K562 (cell line): ENCODE measurements around the gene GPHN. TPM values are rescaled to one million over a fixed set of nuclear protein-coding genes. Genes with fewer than 3 reads are reported as not detected.

Source experiments
- ATAC-seq: fragments of 200-7000 bp; cut with Tn5 transposase; 3 replicates; pipeline ENCODE4 v1.9.1; 2020; ENCODE audit warnings: moderate library complexity
- BruUV-seq: library from RNA; stranded (reverse); fragments of 400-500 nt; replicated peaks from 2 replicates; lab custom pipeline; 2021; lab: Mats Ljungman, UMichigan
- CTCF ChIA-PET: fragments of 300-600 bp; formaldehyde crosslinking; extraction: SDS; loops from one replicate; lab custom pipeline; 2021; ENCODE audit warnings: low intra/inter-chr PET ratio; lab: Yijun Ruan, JAX
- POLR2A ChIA-PET: fragments of 300-600, 350-650 bp; sonication (Branson Sonifier 250); formaldehyde crosslinking; extraction: SDS; loops from one replicate; lab custom pipeline; 2021; ENCODE audit warnings: antibody characterized with exemption, inconsistent platforms; lab: Yijun Ruan, JAX
- DNase-seq, 4 experiments: peaks; one replicate each; pipeline versions ENCODE4 v3.0.0 to v3.0.0-alpha.2; 2011 to 2018; ENCODE audit warnings: low spot score in 3 of 4, mixed read lengths in 3 of 4; ENCODE audit errors: extremely low read depth in 1 of 4
- FAIRE-seq: peaks from 2 replicates; lab custom pipeline; 2011; peaks lifted over from hg19 to GRCh38; lab: Jason Lieb, UNC
- H2AFZ ChIP-seq: 2 replicates; pipeline ENCODE4 v1.6.0; 2011; ENCODE audit warnings: low read depth, low read length, control low read depth, inconsistent platforms
- H3K27ac ChIP-seq: fragments of 200-600 bp; 3 replicates; pipeline ENCODE4 v1.8.0; 2011; ENCODE audit warnings: low read depth, mild to moderate bottlenecking, control low read depth, inconsistent platforms, low read length, moderate library complexity, mixed read lengths; ENCODE audit errors: extremely low read depth
- H3K27me3 ChIP-seq, 2 experiments: fragments of 300-600 bp in 1 of 2; 2 replicates in 1 of 2; 3 replicates in 1 of 2; pipeline versions ENCODE4 v1.6.0 to v1.8.0; 2011; ENCODE audit warnings: inconsistent platforms in 2 of 2, low read length in 2 of 2, mild to moderate bottlenecking in 1 of 2, mixed read lengths in 1 of 2, moderate library complexity in 1 of 2; ENCODE audit not compliant: control insufficient read depth in 2 of 2, insufficient read depth in 2 of 2
- H3K36me3 ChIP-seq: fragments of 300-600 bp; 3 replicates; pipeline ENCODE4 v1.8.0; 2011; ENCODE audit warnings: mild to moderate bottlenecking, low read length, inconsistent platforms; ENCODE audit not compliant: control insufficient read depth, insufficient read depth
- H3K4me1 ChIP-seq, 2 experiments: fragments of 200-600 bp in 1 of 2; replicated peaks in 1 of 2; 2 replicates in 1 of 2; 3 replicates in 1 of 2; pipeline versions ENCODE4 v1.5.1 to v1.8.0; 2011; ENCODE audit warnings: inconsistent platforms in 2 of 2, low read length in 2 of 2, mild to moderate bottlenecking in 1 of 2, mixed read lengths in 1 of 2, moderate library complexity in 1 of 2; ENCODE audit not compliant: control insufficient read depth in 2 of 2, insufficient read depth in 2 of 2
- H3K4me2 ChIP-seq: 2 replicates; pipeline ENCODE4 v1.6.1; 2011; ENCODE audit warnings: low read length, control low read depth, inconsistent platforms, mixed read lengths; ENCODE audit not compliant: insufficient read depth
- H3K4me3 ChIP-seq: fragments of 200-600 bp; sonication (generic), shearing (Covaris generic); 2 replicates; pipeline ENCODE4 v1.5.1; 2016; ENCODE audit warnings: control low read depth, inconsistent platforms
- H3K79me2 ChIP-seq: fragments of 200-600 bp; 3 replicates; pipeline ENCODE4 v1.8.0; 2011; ENCODE audit warnings: low read length, inconsistent platforms; ENCODE audit not compliant: control insufficient read depth, insufficient read depth
- H3K9ac ChIP-seq, 2 experiments: 2 replicates each; pipeline versions ENCODE4 v1.6.0 to v1.6.1; 2011; ENCODE audit warnings: low read depth in 2 of 2, low read length in 2 of 2, control low read depth in 1 of 2, inconsistent platforms in 1 of 2, mild to moderate bottlenecking in 1 of 2, mixed read lengths in 1 of 2; ENCODE audit not compliant: insufficient read depth in 1 of 2
- H3K9me1 ChIP-seq: one replicate; pipeline ENCODE4 v1.6.0; 2011; ENCODE audit warnings: inconsistent platforms, mild to moderate bottlenecking, low read length, moderate library complexity; ENCODE audit not compliant: control insufficient read depth, insufficient read depth
- H3K9me3 ChIP-seq: replicated peaks from 2 replicates; pipeline ENCODE4 v1.5.1; 2011; ENCODE audit warnings: low read depth, low read length, inconsistent platforms; ENCODE audit not compliant: control insufficient read depth, insufficient read depth
- H4K20me1 ChIP-seq: replicated peaks from 2 replicates; pipeline ENCODE4 v1.6.1; 2011; ENCODE audit warnings: low read length, inconsistent platforms, mixed read lengths; ENCODE audit not compliant: control insufficient read depth, insufficient read depth
- CEBPZ ChIP-seq: fragments of 150-350 bp; IDR thresholded peaks from 2 replicates; pipeline ENCODE4 v1.6.1; 2014; ENCODE audit warnings: low read depth, mild to moderate bottlenecking, low read length, borderline replicate concordance
- GTF3C2 ChIP-seq: IDR thresholded peaks from 3 replicates; pipeline ENCODE4 v1.6.1; 2011; ENCODE audit warnings: borderline replicate concordance, mild to moderate bottlenecking, moderate library complexity; ENCODE audit not compliant: insufficient read length; ENCODE audit errors: extremely low read depth
- MCM3 ChIP-seq: fragments of 450-650 bp; IDR thresholded peaks from 2 replicates; pipeline ENCODE4 v1.6.1; 2016
- RHOXF2B ChIP-seq: fragments of 250-450 bp; sonication (Bioruptor Pico); conservative IDR thresholded peaks from 2 replicates; pipeline ENCODE4 v1.5.1; 2021
- SMAD4 ChIP-seq: fragments of 250-450 bp; sonication (Bioruptor Pico); conservative IDR thresholded peaks from 2 replicates; pipeline ENCODE4 v1.8.0; 2021; ENCODE audit warnings: inconsistent platforms, mild to moderate bottlenecking, moderate library complexity
- SNRNP70 ChIP-seq: fragments of 200-400 bp; formaldehyde crosslinking; optimal IDR thresholded peaks from 2 replicates; pipeline ENCODE3; 2017; ENCODE audit warnings: low read depth, low read length
- U2AF2 ChIP-seq: fragments of 200-400 bp; formaldehyde crosslinking; optimal IDR thresholded peaks from 2 replicates; pipeline ENCODE3; 2017; ENCODE audit warnings: low read depth, mild to moderate bottlenecking, low read length
- WGBS: fragments of 100-300 bp; shearing (Covaris generic); methylation state at CpG from one replicate; pipeline ENCODE4 v1.1.6; 2016; ENCODE audit warnings: low coverage, mixed read lengths; ENCODE audit not compliant: insufficient coverage; ENCODE audit errors: missing lambda C conversion rate; 5-methylcytosine and 5-hydroxymethylcytosine counted together
- in situ Hi-C: fragments of 300-500 bp; cut with MboI; formaldehyde crosslinking; loops from 4 replicates; pipeline ENCODE4 v1.15.0; 2018; ENCODE audit warnings: inconsistent platforms, mixed read lengths
- intact Hi-C: fragments of 100-400 bp; cut with micrococcal nuclease; formaldehyde crosslinking; loops from 2 replicates; pipeline ENCODE4 v1.14.2; 2022
- polyA plus RNA-seq, 8 experiments: library from polyadenylated mRNA; depleted of rRNA in 4 of 8; stranded (reverse) in 5 of 8; unstranded in 3 of 8; fragments of >200 nt; fragmentation: Nextera tagmentation in 2 of 8; fragmentation: Illumina TruSeq in 1 of 8; extraction: Ambion mirVana in 2 of 8; extraction: Trizol in 1 of 8; gene quantifications; 2 replicates each; pipeline versions ENCODE4 v1.2.1 to v1.2.3, GENCODE V29; 2011 to 2014; ENCODE audit warnings: inconsistent platforms in 1 of 8, missing spikeins in 1 of 8
- total RNA-seq, 7 experiments: library from RNA; depleted of rRNA in 6 of 7; stranded (reverse); fragments of >200 nt in 6 of 7; fragmentation: Illumina TruSeq in 2 of 7; extraction: Trizol in 2 of 7; gene quantifications; 2 replicates each; pipeline versions ENCODE4 v1.2.1 to v1.2.3, GENCODE V29; 2011 to 2021; ENCODE audit warnings: low replicate concordance in 1 of 7
- TF ChIP-seq, protein P1 (sequence below), 2 experiments: fragments of 450-650 bp; formaldehyde crosslinking in 1 of 2; IDR thresholded peaks; 2 replicates each; pipeline versions ENCODE4 v1.4.0 to v1.6.1; 2014 to 2020; ENCODE audit warnings: mild to moderate bottlenecking in 2 of 2, borderline replicate concordance in 1 of 2, low read depth in 1 of 2

Gene GPHN
- total and polyA plus RNA-seq, 9 of the 15 experiments (the other 6 are each of a cell fraction or from before 2014, with no cell fraction given), result 5.9 to 16.0 (median 11.4) TPM

- Histone ChIP-seq H3K9ac (no peak overlapping the region), H3K9me1 (no peaks in the 10 kb centered on the region), H4K20me1 (no peaks in the 10 kb centered on the region), H2AFZ (no peak overlapping the region), H3K27ac (no peak overlapping the region), H3K79me2 (no peaks in the 10 kb centered on the region), H3K4me3 (no peak overlapping the region), H3K4me1 (no peaks in the 10 kb centered on the region), H3K27me3 (no peaks in the 10 kb centered on the region), H3K36me3 (no peaks in the 10 kb centered on the region), H3K9me3 (no peaks in the 10 kb centered on the region), H3K4me2 (no peak overlapping the region)
- in situ Hi-C loops, result no loop called here
- no peak for ATAC-seq
- intact Hi-C loops, result no loop called here
- POLR2A ChIA-PET, result no interaction called here
- BruUV-seq, result no TSS peak
- CTCF ChIA-PET, result no interaction called here
- DNase-seq, result no peak
- WGBS, result 25% methylated on average over 1 of the region's 2 CpGs
- FAIRE-seq, result no peak
- TF ChIP-seq SNRNP70, result no peak
- TF ChIP-seq CEBPZ, result no peak
- TF ChIP-seq MCM3, result no peak
- TF ChIP-seq, protein P1, sequence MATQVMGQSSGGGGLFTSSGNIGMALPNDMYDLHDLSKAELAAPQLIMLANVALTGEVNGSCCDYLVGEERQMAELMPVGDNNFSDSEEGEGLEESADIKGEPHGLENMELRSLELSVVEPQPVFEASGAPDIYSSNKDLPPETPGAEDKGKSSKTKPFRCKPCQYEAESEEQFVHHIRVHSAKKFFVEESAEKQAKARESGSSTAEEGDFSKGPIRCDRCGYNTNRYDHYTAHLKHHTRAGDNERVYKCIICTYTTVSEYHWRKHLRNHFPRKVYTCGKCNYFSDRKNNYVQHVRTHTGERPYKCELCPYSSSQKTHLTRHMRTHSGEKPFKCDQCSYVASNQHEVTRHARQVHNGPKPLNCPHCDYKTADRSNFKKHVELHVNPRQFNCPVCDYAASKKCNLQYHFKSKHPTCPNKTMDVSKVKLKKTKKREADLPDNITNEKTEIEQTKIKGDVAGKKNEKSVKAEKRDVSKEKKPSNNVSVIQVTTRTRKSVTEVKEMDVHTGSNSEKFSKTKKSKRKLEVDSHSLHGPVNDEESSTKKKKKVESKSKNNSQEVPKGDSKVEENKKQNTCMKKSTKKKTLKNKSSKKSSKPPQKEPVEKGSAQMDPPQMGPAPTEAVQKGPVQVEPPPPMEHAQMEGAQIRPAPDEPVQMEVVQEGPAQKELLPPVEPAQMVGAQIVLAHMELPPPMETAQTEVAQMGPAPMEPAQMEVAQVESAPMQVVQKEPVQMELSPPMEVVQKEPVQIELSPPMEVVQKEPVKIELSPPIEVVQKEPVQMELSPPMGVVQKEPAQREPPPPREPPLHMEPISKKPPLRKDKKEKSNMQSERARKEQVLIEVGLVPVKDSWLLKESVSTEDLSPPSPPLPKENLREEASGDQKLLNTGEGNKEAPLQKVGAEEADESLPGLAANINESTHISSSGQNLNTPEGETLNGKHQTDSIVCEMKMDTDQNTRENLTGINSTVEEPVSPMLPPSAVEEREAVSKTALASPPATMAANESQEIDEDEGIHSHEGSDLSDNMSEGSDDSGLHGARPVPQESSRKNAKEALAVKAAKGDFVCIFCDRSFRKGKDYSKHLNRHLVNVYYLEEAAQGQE (IDR thresholded peaks at IDR 0.05; ENCODE audit: borderline replicate concordance), result no peak
- TF ChIP-seq, protein P1 (CRISPR knock-in tag; IDR thresholded peaks at IDR 0.05; ENCODE audit: low read depth), result no peak
- no peak for TF ChIP-seq U2AF2
- no peak for TF ChIP-seq RHOXF2B (CRISPR knock-in tag)
- no peak for TF ChIP-seq GTF3C2
- TF ChIP-seq SMAD4 (CRISPR knock-in tag), result no peak
Observed at GRCh38 chr14:66752109-66752508, 244.2 kb downstream of the GPHN start.
